Neural cell (in vitro differentiated cells): ENCODE data around the gene GET4.

Experiments used
- CTCF ChIP-seq: fragments of 450-650 bp; IDR thresholded peaks from 2 replicates; pipeline ENCODE4 v1.5.1; 2014; ENCODE audit warnings: antibody characterized with exemption, mild to moderate bottlenecking, moderate library complexity; ENCODE audit not compliant: poor library complexity, severe bottlenecking
- EP300 ChIP-seq: fragments of 450-650 bp; conservative IDR thresholded peaks from 2 replicates; pipeline ENCODE4 v1.6.1; 2014; ENCODE audit warnings: antibody characterized with exemption, mild to moderate bottlenecking, moderate library complexity; ENCODE audit not compliant: poor library complexity, severe bottlenecking
- EZH2 ChIP-seq: fragments of 200-600, 300-800 bp; shearing (Covaris generic), sonication (generic); IDR thresholded peaks from 2 replicates; pipeline ENCODE4 v1.6.1; 2014; ENCODE audit warnings: antibody characterized with exemption, low read length, borderline replicate concordance, mild to moderate bottlenecking; ENCODE audit not compliant: insufficient read depth, poor library complexity, severe bottlenecking
- MXI1 ChIP-seq: fragments of 450-650 bp; conservative IDR thresholded peaks from 2 replicates; pipeline ENCODE4 v1.6.1; 2014; ENCODE audit warnings: antibody characterized with exemption, mild to moderate bottlenecking; ENCODE audit not compliant: poor library complexity, severe bottlenecking
- RAD21 ChIP-seq: fragments of 450-650 bp; conservative IDR thresholded peaks from 2 replicates; pipeline ENCODE4 v1.6.1; 2014; ENCODE audit warnings: antibody characterized with exemption, mild to moderate bottlenecking, moderate library complexity
- SMC3 ChIP-seq: fragments of 450-650 bp; conservative IDR thresholded peaks from 2 replicates; pipeline ENCODE4 v1.6.1; 2014; ENCODE audit warnings: antibody characterized with exemption, mild to moderate bottlenecking, moderate library complexity; ENCODE audit not compliant: poor library complexity
- TF ChIP-seq, protein P1 (sequence below): IDR thresholded peaks from 2 replicates; pipeline ENCODE4 v1.6.1; 2012; ENCODE audit warnings: borderline replicate concordance

DNA sequence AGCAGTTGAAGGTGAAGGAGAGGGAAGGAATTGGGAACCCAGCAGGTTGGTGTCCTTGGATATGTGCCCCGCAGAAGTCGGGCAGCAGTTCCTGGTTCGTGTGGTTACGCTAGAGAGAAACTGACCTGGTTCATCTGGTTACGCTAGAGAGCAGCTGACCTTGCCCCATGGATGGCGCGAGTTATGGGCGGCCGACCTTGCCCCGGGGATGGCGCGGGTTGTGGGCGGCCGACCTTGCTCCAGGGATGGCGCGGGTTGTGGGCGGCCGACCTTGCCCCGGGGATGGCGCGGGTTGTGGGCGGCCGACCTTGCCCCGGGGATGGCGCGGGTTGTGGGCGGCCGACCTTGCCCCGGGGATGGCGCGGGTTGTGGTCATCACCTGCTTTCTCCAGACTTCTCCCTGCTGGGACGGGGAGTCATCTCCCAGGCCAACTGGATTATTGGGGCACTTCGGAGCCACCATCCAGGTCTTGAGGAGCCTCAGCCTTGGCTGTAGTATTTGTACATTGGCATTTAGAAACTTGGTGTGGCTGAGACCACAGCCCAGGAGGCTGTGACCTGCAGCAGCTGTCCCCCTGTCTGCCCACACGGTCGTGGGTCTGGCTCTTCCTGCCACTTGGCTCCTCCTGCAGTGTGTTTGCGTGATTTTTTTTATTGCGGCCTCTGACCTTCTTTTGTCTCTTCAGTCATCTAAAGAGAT is 6.1 kb downstream of the GET4 start:
- no peak for TF ChIP-seq CTCF
- TF ChIP-seq EP300 = no peak
- no peak for TF ChIP-seq SMC3
- no peak for TF ChIP-seq RAD21
- TF ChIP-seq MXI1 = no peak
- TF ChIP-seq, protein P1, sequence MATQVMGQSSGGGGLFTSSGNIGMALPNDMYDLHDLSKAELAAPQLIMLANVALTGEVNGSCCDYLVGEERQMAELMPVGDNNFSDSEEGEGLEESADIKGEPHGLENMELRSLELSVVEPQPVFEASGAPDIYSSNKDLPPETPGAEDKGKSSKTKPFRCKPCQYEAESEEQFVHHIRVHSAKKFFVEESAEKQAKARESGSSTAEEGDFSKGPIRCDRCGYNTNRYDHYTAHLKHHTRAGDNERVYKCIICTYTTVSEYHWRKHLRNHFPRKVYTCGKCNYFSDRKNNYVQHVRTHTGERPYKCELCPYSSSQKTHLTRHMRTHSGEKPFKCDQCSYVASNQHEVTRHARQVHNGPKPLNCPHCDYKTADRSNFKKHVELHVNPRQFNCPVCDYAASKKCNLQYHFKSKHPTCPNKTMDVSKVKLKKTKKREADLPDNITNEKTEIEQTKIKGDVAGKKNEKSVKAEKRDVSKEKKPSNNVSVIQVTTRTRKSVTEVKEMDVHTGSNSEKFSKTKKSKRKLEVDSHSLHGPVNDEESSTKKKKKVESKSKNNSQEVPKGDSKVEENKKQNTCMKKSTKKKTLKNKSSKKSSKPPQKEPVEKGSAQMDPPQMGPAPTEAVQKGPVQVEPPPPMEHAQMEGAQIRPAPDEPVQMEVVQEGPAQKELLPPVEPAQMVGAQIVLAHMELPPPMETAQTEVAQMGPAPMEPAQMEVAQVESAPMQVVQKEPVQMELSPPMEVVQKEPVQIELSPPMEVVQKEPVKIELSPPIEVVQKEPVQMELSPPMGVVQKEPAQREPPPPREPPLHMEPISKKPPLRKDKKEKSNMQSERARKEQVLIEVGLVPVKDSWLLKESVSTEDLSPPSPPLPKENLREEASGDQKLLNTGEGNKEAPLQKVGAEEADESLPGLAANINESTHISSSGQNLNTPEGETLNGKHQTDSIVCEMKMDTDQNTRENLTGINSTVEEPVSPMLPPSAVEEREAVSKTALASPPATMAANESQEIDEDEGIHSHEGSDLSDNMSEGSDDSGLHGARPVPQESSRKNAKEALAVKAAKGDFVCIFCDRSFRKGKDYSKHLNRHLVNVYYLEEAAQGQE = no peak
- no peak for TF ChIP-seq EZH2
